ENCODE results near the gene DCDC1.

DNA sequence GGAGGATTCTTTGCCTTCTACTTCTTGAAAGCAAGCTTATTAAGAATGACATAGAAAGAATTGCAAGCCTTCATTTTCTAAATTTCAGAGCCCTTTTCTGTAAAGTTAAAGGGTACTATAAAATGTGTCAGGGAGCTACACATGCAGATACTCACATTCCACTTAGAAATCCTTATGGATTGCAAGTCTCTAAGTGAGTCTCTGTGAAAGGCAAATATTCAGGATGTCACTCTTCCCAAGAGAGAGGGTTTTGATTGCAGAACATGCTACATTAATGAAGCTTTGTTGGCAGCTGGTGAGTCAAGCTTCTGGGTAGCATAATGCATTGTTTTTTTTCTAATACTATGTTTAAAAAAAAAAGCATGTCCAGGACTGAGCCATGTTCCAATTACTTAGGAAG lies 369.2 kb downstream of the DCDC1 start:
- TF ChIP-seq, protein P1, sequence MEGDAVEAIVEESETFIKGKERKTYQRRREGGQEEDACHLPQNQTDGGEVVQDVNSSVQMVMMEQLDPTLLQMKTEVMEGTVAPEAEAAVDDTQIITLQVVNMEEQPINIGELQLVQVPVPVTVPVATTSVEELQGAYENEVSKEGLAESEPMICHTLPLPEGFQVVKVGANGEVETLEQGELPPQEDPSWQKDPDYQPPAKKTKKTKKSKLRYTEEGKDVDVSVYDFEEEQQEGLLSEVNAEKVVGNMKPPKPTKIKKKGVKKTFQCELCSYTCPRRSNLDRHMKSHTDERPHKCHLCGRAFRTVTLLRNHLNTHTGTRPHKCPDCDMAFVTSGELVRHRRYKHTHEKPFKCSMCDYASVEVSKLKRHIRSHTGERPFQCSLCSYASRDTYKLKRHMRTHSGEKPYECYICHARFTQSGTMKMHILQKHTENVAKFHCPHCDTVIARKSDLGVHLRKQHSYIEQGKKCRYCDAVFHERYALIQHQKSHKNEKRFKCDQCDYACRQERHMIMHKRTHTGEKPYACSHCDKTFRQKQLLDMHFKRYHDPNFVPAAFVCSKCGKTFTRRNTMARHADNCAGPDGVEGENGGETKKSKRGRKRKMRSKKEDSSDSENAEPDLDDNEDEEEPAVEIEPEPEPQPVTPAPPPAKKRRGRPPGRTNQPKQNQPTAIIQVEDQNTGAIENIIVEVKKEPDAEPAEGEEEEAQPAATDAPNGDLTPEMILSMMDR (IDR thresholded peaks at IDR 0.05) = no peak
- no peak for TF ChIP-seq POLR2AphosphoS5 (IDR thresholded peaks at IDR 0.05)
